Stomach (tissue), 9 donors: ENCODE measurements around the gene DGCR8. TPM values are rescaled to one million over a fixed set of nuclear protein-coding genes. Genes with fewer than 3 reads are reported as not detected.

Source experiments
- DNase-seq, 2 donors: peaks; one replicate each; pipeline versions ENCODE4 v3.0.0 to v3.0.0-alpha.2; 2013 to 2019
- H3K27ac ChIP-seq, 5 donors: fragments of 200-600 bp in 4 of 5; sonication (generic) in 4 of 5; one replicate each; pipeline ENCODE4 v1.5.1; 2013 to 2019; ENCODE audit warnings: mild to moderate bottlenecking in 1 of 5, moderate library complexity in 1 of 5
- H3K27me3 ChIP-seq, 3 donors: fragments of 200-600 bp; sonication (generic); one replicate each; pipeline ENCODE4 v1.5.1; 2017 to 2019; ENCODE audit warnings: mixed run types in 1 of 3
- H3K36me3 ChIP-seq, 4 donors: fragments of 200-600 bp; sonication (generic); 1 replicate in 3 of 4; 2 replicates in 1 of 4; pipeline ENCODE4 v1.5.1; 2016 to 2019
- H3K4me1 ChIP-seq, 4 donors: fragments of 200-600 bp; sonication (generic); one replicate each; pipeline ENCODE4 v1.5.1; 2016 to 2019
- H3K4me3 ChIP-seq, 4 donors: fragments of 200-600 bp; sonication (generic) in 3 of 4; one replicate each; pipeline ENCODE4 v1.5.1; 2016 to 2019; ENCODE audit warnings: mild to moderate bottlenecking in 1 of 4
- H3K9me3 ChIP-seq, 4 donors: fragments of 200-600 bp; sonication (generic); one replicate each; pipeline ENCODE4 v1.5.1; 2016 to 2019
- CTCF ChIP-seq, 7 experiments: fragments of 450-650 bp in 4 of 7; fragments of 200-600 bp in 3 of 7; sonication (generic) in 3 of 7; IDR thresholded peaks; one replicate each; pipeline ENCODE4 v1.5.1; 2016 to 2019; ENCODE audit warnings: antibody characterized with exemption in 7 of 7, control low read depth in 2 of 7, mild to moderate bottlenecking in 1 of 7
- EP300 ChIP-seq: sonication (generic); formaldehyde crosslinking; IDR thresholded peaks from one replicate; pipeline ENCODE4 v1.6.1; 2017; ENCODE audit warnings: antibody characterized with exemption
- POLR2A ChIP-seq, 4 donors: fragments of 450-650 bp; IDR thresholded peaks; one replicate each; pipeline ENCODE4 v1.6.1; 2016; ENCODE audit warnings: antibody characterized with exemption in 4 of 4, control low read depth in 2 of 4, mild to moderate bottlenecking in 1 of 4, moderate library complexity in 1 of 4
- POLR2AphosphoS5 ChIP-seq, 3 donors: sonication (generic); formaldehyde crosslinking; IDR thresholded peaks; one replicate each; pipeline ENCODE4 v1.6.1; 2016; ENCODE audit warnings: antibody characterized with exemption in 3 of 3
- WGBS, 5 donors: extraction: QIAGEN DNeasy Blood & Tissue Kit in 3 of 5; methylation state at CpG; one replicate each; pipeline versions ENCODE4 v1.1.5 to v1.1.7; 2013 to 2018; 5-methylcytosine and 5-hydroxymethylcytosine counted together
- intact Hi-C: fragments of 100-400 bp; cut with DNase I; formaldehyde crosslinking; loops from one replicate; pipeline ENCODE4 v1.15.1; 2023; ENCODE audit warnings: low total_unique reads
- polyA plus RNA-seq, 3 donors: library from polyadenylated mRNA; stranded (reverse); fragments of 200-250 nt; gene quantifications; one replicate each; pipeline ENCODE4 v1.2.3, GENCODE V29; 2013
- total RNA-seq, 5 donors: library from RNA; depleted of rRNA; stranded (reverse); fragments of >200 nt; gene quantifications; one replicate each; pipeline versions ENCODE4 v1.1.0 to v1.2.3, GENCODE V29; 2014 to 2016
- donor health status: healthy with polysubstance abuse.
- donor health status: Bipolar disorder and iron deficiency.
- donor health status: healthy.

The DGCR8 gene
- total and polyA plus RNA-seq, 8 donors, result 7.8 to 55.4 (median 30.6) TPM

- Histone ChIP-seq H3K27me3 (no peaks in the 10 kb centered on the region), H3K9me3 (peaks cover 0 to 4% (median 0%) of the 10 kb centered on the region in 4 donors), H3K36me3 (peaks cover 90 to 100% (median 100%) of the 10 kb centered on the region in 4 donors), H3K4me3 (no peak overlapping the region), H3K27ac (peak overlapping the region in 1 of 5 donors; percentile 15), H3K4me1 (peaks cover 0 to 16% (median 2%) of the 10 kb centered on the region in 4 donors)
- no peak for TF ChIP-seq CTCF (IDR thresholded peaks at IDR 0.05)
- no peak for TF ChIP-seq POLR2AphosphoS5 (IDR thresholded peaks at IDR 0.05)
- TF ChIP-seq EP300, result no peak
- TF ChIP-seq POLR2A (IDR thresholded peaks at IDR 0.05), result no peak
- no peak for DNase-seq
- intact Hi-C loops, result no loop called here
- 90 to 93% (median 92%) methylated on average over 11 of the region's 11 CpGs for WGBS, 5 donors
Observed at GRCh38 chr22:20092477-20092854, 12.4 kb downstream of the DGCR8 start.

- Histone ChIP-seq H3K36me3 (peaks cover 84 to 100% (median 100%) of the 10 kb centered on the region in 4 donors), H3K27ac (peak overlapping the region in 2 of 5 donors; percentile 14 to 58), H3K9me3 (peaks cover 0 to 4% (median 0%) of the 10 kb centered on the region in 4 donors), H3K4me3 (no peak overlapping the region), H3K27me3 (no peaks in the 10 kb centered on the region), H3K4me1 (peaks cover 0 to 16% (median 2%) of the 10 kb centered on the region in 4 donors)
- peak in 1 of 3 donors; percentile 30 for TF ChIP-seq POLR2AphosphoS5 (IDR thresholded peaks at IDR 0.05)
- no peak for TF ChIP-seq EP300
- intact Hi-C loops, result no loop called here
- 63 to 85% (median 67%) methylated on average over 11 to 13 of the region's 13 CpGs for WGBS, 5 donors
- DNase-seq, result peak in 1 of 2 donors; percentile 89
Observed at GRCh38 chr22:20093418-20094196, 13.6 kb downstream of the DGCR8 start.

GRCh38 chr22:20094197-20094807 is 14.3 kb downstream of the DGCR8 start:
- 93 to 95% (median 95%) methylated on average over 11 to 15 of the region's 15 CpGs for WGBS, 5 donors
- intact Hi-C loops, result no loop called here
- H3K36me3 ChIP-seq, result peaks cover 84 to 100% (median 100%) of the 10 kb centered on the region in 4 donors

GRCh38 chr22:20095521-20095920 is 15.5 kb downstream of the DGCR8 start:
- no peak overlapping the region for H3K27ac ChIP-seq
- intact Hi-C loops, result no loop called here
- H3K36me3 ChIP-seq, result peaks cover 81 to 100% (median 100%) of the 10 kb centered on the region in 4 donors
- no peak overlapping the region for H3K4me3 ChIP-seq
- peaks cover 0 to 16% (median 5%) of the 10 kb centered on the region in 4 donors for H3K4me1 ChIP-seq
- DNase-seq, result no peak
- no peaks in the 10 kb centered on the region for H3K27me3 ChIP-seq
- peaks cover 0 to 4% (median 0%) of the 10 kb centered on the region in 4 donors for H3K9me3 ChIP-seq
- WGBS, 5 donors, result 88 to 97% (median 95%) methylated on average over 4 of the region's 4 CpGs
- TF ChIP-seq POLR2AphosphoS5 (IDR thresholded peaks at IDR 0.05) (no peak), CTCF (IDR thresholded peaks at IDR 0.05) (no peak), EP300 (no peak), POLR2A (IDR thresholded peaks at IDR 0.05) (no peak)

More at GRCh38 chr22:20094197-20094807, 14.3 kb downstream of the DGCR8 start:
- no peaks in the 10 kb centered on the region for H3K27me3 ChIP-seq
- no peak overlapping the region for H3K4me3 ChIP-seq
- peak overlapping the region in 1 of 5 donors; percentile 14 for H3K27ac ChIP-seq
- peaks cover 0 to 4% (median 0%) of the 10 kb centered on the region in 4 donors for H3K9me3 ChIP-seq
- DNase-seq, result no peak
- TF ChIP-seq EP300, result no peak
- no peak for TF ChIP-seq POLR2AphosphoS5 (IDR thresholded peaks at IDR 0.05)
- no peak for TF ChIP-seq POLR2A (IDR thresholded peaks at IDR 0.05)
- TF ChIP-seq CTCF (IDR thresholded peaks at IDR 0.05), result no peak
- H3K4me1 ChIP-seq, result peaks cover 0 to 16% (median 2%) of the 10 kb centered on the region in 4 donors
